Activated CD8-positive, alpha-beta T cell treated with anti-CD3 and anti-CD28 coated beads for 36 hours (primary cell): ENCODE data around the gene PPARG. TPM values are rescaled to one million over a fixed set of nuclear protein-coding genes. Genes with fewer than 3 reads are reported as not detected.

Experiments used
- ATAC-seq: fragments of 200-7000 bp; cut with Tn5 transposase; one replicate; pipeline ENCODE4 v1.10.0; 2021; ENCODE audit warnings: mild to moderate bottlenecking, moderate library complexity
- CTCF ChIA-PET: fragments of 350-600 bp; sonication (Branson Sonifier 250); formaldehyde crosslinking; loops from one replicate; lab custom pipeline; 2021; ENCODE audit warnings: antibody characterized with exemption; lab: Charles Lee
- POLR2A ChIA-PET: fragments of 350-600 bp; sonication (Branson Sonifier 250); formaldehyde crosslinking; loops from one replicate; lab custom pipeline; 2021; ENCODE audit warnings: antibody characterized with exemption; lab: Charles Lee
- DNase-seq: peaks from one replicate; pipeline ENCODE4 v3.0.0-alpha.2; 2020
- H3K27ac Mint-ChIP-seq: one replicate; pipeline ENCODE4 v1.8.0; 2021; ENCODE audit warnings: mild to moderate bottlenecking, mixed read lengths
- H3K27me3 Mint-ChIP-seq: one replicate; pipeline ENCODE4 v1.8.0; 2021; ENCODE audit warnings: mixed read lengths
- H3K36me3 Mint-ChIP-seq: one replicate; pipeline ENCODE4 v1.8.0; 2021; ENCODE audit warnings: low read depth, mixed read lengths
- H3K4me1 Mint-ChIP-seq: one replicate; pipeline ENCODE4 v1.8.0; 2021; ENCODE audit warnings: low read depth, mixed read lengths
- H3K4me3 Mint-ChIP-seq: one replicate; pipeline ENCODE4 v1.8.0; 2021; ENCODE audit warnings: mild to moderate bottlenecking, moderate library complexity, mixed read lengths
- H3K9me3 Mint-ChIP-seq: one replicate; pipeline ENCODE4 v1.8.0; 2021; ENCODE audit warnings: mixed read lengths
- intact Hi-C: fragments of 100-400 bp; cut with micrococcal nuclease; formaldehyde crosslinking; loops from one replicate; pipeline ENCODE4 v1.10.0; 2022
- total RNA-seq, 2 experiments: library from RNA; stranded (reverse); gene quantifications; one replicate each; pipeline ENCODE4 v1.2.3, GENCODE V29; 2021
- TF ChIP-seq, protein P1 (sequence below): fragments of 200-600 bp; IDR thresholded peaks from one replicate; pipeline ENCODE4 v1.8.0; 2022; ENCODE audit warnings: antibody characterized with exemption, mild to moderate bottlenecking

Gene PPARG
- total RNA-seq, 2 experiments from 2014 or later = 0.41 to 0.63 TPM

- TF ChIP-seq, protein P1, sequence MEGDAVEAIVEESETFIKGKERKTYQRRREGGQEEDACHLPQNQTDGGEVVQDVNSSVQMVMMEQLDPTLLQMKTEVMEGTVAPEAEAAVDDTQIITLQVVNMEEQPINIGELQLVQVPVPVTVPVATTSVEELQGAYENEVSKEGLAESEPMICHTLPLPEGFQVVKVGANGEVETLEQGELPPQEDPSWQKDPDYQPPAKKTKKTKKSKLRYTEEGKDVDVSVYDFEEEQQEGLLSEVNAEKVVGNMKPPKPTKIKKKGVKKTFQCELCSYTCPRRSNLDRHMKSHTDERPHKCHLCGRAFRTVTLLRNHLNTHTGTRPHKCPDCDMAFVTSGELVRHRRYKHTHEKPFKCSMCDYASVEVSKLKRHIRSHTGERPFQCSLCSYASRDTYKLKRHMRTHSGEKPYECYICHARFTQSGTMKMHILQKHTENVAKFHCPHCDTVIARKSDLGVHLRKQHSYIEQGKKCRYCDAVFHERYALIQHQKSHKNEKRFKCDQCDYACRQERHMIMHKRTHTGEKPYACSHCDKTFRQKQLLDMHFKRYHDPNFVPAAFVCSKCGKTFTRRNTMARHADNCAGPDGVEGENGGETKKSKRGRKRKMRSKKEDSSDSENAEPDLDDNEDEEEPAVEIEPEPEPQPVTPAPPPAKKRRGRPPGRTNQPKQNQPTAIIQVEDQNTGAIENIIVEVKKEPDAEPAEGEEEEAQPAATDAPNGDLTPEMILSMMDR = no peak
- ATAC-seq (no peak), DNase-seq (no peak)
- H3K27ac Mint-ChIP-seq = no peak overlapping the region
- CTCF ChIA-PET = interaction anchor here (1.0 to 1.3 kb wide), 2 partner anchors 10 to 18 kb away, joined by 3 to 4 read pairs; no protein-coding TSS in a partner anchor
- H3K9me3 Mint-ChIP-seq = no peaks in the 10 kb centered on the region
- peaks cover 7% of the 10 kb centered on the region for H3K27me3 Mint-ChIP-seq
- POLR2A ChIA-PET = no interaction called here
- intact Hi-C loops = no loop called here
- H3K4me3 Mint-ChIP-seq = no peak overlapping the region
- H3K36me3 Mint-ChIP-seq = no peaks in the 10 kb centered on the region
- peaks cover 6% of the 10 kb centered on the region for H3K4me1 Mint-ChIP-seq
Measured at GRCh38 chr3:12428126-12428525, 139.3 kb downstream of the PPARG start.

GRCh38 chr3:12430086-12430485 is 141.2 kb downstream of the PPARG start:
- DNase-seq (no peak), ATAC-seq (no peak)
- Mint-ChIP-seq H3K4me1 (no peaks in the 10 kb centered on the region), H3K36me3 (no peaks in the 10 kb centered on the region), H3K27me3 (peaks cover 6% of the 10 kb centered on the region), H3K27ac (no peak overlapping the region), H3K4me3 (no peak overlapping the region), H3K9me3 (no peaks in the 10 kb centered on the region)
- CTCF ChIA-PET = no interaction called here
- POLR2A ChIA-PET = no interaction called here
- intact Hi-C loops = no loop called here
- TF ChIP-seq, protein P1 = no peak

DNA sequence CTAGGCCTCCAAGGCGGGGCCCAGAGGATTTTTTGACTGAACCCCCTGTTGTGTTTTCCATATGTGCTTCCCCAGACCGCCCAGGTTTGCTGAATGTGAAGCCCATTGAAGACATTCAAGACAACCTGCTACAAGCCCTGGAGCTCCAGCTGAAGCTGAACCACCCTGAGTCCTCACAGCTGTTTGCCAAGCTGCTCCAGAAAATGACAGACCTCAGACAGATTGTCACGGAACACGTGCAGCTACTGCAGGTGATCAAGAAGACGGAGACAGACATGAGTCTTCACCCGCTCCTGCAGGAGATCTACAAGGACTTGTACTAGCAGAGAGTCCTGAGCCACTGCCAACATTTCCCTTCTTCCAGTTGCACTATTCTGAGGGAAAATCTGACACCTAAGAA is 145.0 kb downstream of the PPARG start:
- H3K27ac Mint-ChIP-seq = no peak overlapping the region
- H3K9me3 Mint-ChIP-seq = no peaks in the 10 kb centered on the region
- H3K4me1 Mint-ChIP-seq = no peaks in the 10 kb centered on the region
- TF ChIP-seq, protein P1 = no peak
- ATAC-seq (no peak), DNase-seq (no peak)
- H3K27me3 Mint-ChIP-seq = peaks cover 10% of the 10 kb centered on the region
- H3K4me3 Mint-ChIP-seq = no peak overlapping the region
- POLR2A ChIA-PET = no interaction called here
- CTCF ChIA-PET = no interaction called here
- intact Hi-C loops = no loop called here
- no peaks in the 10 kb centered on the region for H3K36me3 Mint-ChIP-seq

DNA sequence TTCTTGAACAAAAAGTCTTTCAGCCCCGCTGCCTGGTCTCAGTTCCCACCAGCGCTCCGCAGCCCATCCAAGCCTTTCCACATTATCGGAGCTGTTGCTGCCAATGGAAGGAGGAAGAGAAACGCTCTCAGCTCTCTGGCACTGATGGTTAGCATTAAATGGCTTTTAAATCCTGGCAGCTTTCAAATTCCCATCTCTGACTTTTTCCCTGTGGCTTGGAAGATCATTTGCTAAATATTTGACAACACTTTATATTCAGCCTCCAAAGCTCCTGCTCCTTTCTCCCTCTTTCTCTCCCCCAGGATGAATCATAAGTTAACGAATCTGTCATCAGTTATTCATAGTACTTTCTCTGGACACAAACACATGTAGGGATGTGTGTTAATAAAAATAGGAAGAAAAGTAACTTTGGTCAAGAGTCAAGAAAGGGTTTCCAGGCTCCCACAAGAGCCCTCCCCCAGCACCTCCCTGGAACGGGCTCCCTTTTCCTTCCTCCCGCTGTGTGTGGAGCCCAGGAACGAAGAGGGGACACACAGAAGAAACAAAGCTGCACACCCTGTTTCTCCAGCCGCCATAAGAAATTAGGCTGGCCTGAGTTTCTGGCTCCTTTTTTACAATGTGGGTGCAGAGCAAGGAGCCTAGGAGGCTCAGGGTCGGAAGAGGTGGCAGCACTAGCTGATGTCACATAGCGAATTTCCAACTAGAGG is 147.8 kb downstream of the PPARG start:
- Mint-ChIP-seq H3K27ac (no peak overlapping the region), H3K4me1 (no peaks in the 10 kb centered on the region), H3K27me3 (peaks cover 10% of the 10 kb centered on the region), H3K4me3 (no peak overlapping the region), H3K36me3 (no peaks in the 10 kb centered on the region), H3K9me3 (no peaks in the 10 kb centered on the region)
- ATAC-seq = no peak
- intact Hi-C loops = no loop called here
- POLR2A ChIA-PET = no interaction called here
- TF ChIP-seq, protein P1 = no peak
- CTCF ChIA-PET = interaction anchor here (1.1 kb wide), 1 partner anchor 15 kb away, joined by 3 read pairs; no protein-coding TSS in a partner anchor
- no peak for DNase-seq

DNA sequence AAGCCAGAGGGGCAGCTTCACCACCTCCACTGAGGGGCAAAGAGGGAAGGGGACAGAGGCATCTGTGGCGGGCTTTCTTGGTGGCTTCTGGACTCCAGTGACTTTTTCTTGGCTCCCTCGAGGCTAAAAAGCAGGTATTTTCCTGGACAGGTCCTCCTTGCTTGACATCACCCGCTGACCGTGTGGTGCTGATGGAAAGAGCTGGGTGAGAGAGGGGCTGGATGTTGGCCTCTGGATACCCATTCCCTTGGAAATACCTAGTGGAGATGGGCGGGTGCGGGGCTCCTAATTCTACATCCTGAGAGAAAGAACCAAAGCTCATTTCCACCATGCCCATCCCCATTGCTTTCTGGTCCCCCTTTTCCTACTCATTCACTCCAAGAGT is 148.3 kb downstream of the PPARG start:
- DNase-seq = no peak
- Mint-ChIP-seq H3K27ac (no peak overlapping the region), H3K4me1 (no peaks in the 10 kb centered on the region), H3K9me3 (no peaks in the 10 kb centered on the region), H3K4me3 (no peak overlapping the region), H3K36me3 (no peaks in the 10 kb centered on the region), H3K27me3 (peaks cover 10% of the 10 kb centered on the region)
- no peak for ATAC-seq
- CTCF ChIA-PET = interaction anchor here (1.1 kb wide), 2 partner anchors 10 to 16 kb away, joined by 3 read pairs; no protein-coding TSS in a partner anchor
- TF ChIP-seq, protein P1 = no peak
- intact Hi-C loops = no loop called here
- POLR2A ChIA-PET = no interaction called here
